SW 1271 (cell line): ENCODE measurements around the gene GLE1.
A peak's percentile ranks its signal among the peaks of the same experiment; 100 is the strongest.
"Not testable (repeated sequence)": the region's sequence is repeated elsewhere in the genome, so short reads cannot be mapped to it uniquely, and the experiment has no call there.

Experiments
- DNase-seq, 2 experiments: peaks; one replicate each; lab custom pipeline; 2025; lab: John Stamatoyannopoulos, UW

Gene GLE1

DNA sequence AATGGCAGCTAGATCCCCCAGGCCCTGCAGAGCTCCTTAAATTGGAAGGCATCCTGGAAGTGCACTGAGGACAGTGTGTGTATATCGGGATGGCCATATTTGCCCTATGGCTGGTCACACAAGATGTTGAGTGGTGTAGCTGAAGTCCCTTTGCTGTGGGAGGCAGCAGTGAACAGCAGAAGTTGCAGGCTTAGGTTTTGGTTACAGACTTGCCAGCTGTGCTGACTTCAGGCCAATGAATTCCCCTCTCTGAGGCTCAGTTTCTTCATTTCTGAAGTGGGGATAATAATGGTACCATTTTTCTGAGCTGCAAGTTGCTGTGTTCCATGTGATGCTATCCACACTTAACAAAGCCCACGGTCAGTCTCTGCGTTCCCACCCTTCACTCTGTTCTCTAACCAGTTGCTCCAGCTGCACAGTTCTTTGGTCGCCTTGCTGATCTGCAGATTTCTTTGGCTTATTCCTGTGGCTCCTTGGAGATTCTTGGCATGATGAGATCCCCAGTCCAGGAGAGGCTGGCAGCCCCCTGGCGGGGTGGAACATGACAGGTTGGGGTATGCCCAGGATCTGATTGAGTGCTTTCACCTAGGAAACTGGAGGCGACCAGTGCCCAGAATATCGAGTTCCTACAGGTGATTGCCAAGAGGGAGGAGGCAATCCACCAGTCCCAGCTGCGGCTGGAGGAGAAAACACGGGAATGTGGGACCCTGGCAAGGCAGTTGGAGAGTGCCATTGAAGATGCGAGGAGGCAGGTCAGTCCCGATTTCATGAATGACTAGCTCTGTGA lies 6.5 kb upstream of the GLE1 start:
- no peak for DNase-seq

- DNase-seq, result no peak
These were observed 5.6 kb upstream of the GLE1 start for GRCh38 chr9:128498911-128499310.

GRCh38 chr9:128499920-128500319 lies 4.6 kb upstream of the GLE1 start:
- no peak for DNase-seq

- DNase-seq, result not testable (repeated sequence)
These were observed 1.1 kb upstream of the GLE1 start for GRCh38 chr9:128503415-128503825.

- DNase-seq, result no peak
These were observed 649 bp upstream of the GLE1 start for GRCh38 chr9:128503870-128504269.

GRCh38 chr9:128505414-128505765 lies 871 bp downstream of the GLE1 start:
- no peak for DNase-seq

DNA sequence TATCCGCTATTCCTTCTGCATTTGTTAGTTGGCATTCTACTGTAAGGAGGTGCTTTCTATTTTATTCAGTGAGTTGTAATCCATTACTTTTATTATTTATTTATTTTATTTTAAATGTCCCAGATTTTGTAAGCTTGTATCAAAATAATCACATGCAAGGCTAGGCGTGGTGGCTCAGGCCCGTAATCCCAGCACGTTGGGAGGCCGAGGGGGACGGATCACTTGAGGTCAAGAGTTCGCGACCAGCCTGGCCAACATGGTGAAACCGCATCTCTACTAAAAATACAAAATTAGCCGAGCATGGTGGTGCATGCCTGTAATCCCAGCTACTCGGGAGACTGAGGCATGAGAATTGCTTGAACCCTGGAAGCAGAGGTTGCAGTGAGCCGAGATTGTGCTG lies 1.4 kb downstream of the GLE1 start:
- not testable (repeated sequence) for DNase-seq

- DNase-seq, result no peak
These were observed 8.3 kb downstream of the GLE1 start for GRCh38 chr9:128512820-128513219.

DNA sequence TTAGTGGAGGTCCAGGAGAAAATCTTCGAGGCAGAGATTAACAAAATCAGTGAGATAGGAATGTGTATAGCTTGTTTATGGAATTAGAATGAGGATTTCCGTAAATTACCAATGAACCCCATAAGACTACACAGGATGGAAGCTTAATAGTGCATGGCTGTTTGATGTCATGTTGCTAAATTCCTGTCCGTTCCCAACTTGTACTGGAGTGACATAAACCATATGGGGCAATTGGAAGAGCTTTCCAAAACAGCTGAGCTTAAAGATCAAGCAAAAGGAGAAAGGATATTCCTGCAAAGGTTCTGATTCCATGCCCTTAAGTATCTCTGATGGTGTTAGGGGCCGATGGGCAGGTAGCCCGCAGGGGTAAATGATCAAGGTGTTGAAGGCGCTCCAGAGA lies 17.4 kb downstream of the GLE1 start:
- DNase-seq, result no peak

- DNase-seq, result no peak
These were observed 18.8 kb downstream of the GLE1 start for GRCh38 chr9:128523199-128523925.

- no peak for DNase-seq
These were observed 22.2 kb downstream of the GLE1 start for GRCh38 chr9:128526720-128527119.

DNA sequence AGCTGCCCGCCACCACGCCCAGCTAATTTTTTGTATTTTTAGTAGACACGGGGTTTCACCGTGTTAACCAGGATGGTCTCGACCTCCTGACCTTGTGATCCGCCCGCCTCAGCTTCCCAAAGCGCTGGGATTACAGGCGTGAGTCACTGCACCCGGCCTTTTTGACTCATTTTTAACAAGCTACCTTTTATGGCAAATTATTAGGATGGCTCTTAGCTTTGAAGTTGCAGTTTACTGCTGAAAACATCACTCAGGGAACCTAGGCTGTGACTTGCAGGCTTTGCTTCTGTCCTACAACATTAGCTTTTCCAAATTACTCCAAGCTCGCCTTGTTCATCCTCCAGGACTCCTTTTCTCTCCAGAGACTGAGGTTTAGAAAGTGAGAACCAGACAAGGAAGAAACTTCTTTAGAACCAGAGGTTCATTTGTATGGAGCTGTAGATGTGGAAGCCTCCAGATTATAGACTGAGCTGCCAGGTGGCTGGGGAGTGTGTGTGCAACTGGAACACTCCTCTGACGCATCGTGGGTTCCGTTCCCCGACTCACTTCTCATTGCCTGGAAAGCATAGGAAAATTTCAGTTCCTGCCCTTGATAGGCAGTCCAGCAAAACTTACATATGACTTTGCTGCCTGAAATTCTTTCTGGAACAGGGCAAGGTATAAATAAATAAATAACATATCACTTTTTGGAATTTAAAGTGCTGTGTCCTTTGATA lies 24.1 kb downstream of the GLE1 start:
- no peak for DNase-seq

DNA sequence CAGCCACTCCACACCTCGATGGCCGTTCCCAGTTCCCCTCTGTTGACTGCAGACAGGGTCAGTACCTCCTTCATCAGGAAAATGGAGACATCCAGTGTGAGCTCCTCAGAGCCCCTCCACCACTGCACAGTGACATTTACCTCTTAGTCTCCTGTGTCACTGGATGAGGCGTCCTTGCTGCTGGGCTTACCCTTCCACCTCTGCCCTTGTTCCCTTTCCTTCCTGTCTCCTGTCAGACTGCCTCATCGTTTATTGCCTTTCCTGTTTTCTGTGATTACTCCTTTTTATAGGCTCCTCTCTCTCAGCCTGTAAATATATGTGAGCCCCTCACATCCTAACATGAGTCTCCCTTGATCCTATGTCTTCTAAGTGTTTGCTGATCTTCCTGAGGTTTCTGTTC lies 24.7 kb downstream of the GLE1 start:
- no peak for DNase-seq

- DNase-seq, result no peak
These were observed 28.1 kb downstream of the GLE1 start for GRCh38 chr9:128532581-128532980.

GRCh38 chr9:128540634-128541360 lies 36.3 kb downstream of the GLE1 start:
- DNase-seq, result no peak

- no peak for DNase-seq
These were observed 42.0 kb downstream of the GLE1 start for GRCh38 chr9:128546504-128546903.

DNA sequence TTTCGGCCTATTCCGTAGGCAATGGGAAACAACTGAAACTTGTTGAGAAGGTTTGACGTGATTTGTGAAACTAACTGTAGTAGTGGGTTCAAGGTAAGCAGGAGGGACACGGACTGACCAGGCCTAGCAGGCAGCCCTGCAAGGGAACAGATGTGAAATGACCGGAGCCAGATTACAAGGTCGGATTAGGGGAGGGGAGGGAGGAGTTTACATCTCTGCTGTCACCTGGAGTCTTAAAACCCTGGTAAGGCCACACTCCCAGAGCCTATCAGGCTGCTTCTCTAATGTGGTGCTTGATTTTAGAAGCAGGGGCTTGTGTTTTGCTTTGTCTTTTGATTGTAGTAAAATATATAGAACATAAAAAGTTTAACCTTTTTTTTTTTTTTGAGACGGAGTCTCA lies 44.4 kb downstream of the GLE1 start:
- DNase-seq, result no peak

DNA sequence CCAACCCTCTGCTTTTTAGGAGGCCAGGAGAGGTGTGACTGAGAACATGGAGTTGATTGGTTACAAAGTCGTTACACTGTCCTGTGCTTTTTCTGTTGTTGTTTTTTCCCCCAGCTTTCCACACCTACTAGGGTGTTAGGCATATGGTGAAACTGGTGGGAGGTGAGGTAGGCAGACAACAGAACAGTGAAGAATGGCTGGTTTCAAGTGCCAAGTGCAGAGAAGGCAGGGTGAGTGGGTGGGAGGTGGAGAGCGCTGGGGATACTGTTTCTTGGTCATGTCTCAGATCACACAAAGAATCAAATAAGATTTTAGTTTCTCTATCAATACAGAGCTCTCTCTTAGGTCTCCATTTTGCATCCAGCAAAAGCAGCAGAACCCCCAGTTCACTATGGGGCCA lies 45.7 kb downstream of the GLE1 start:
- DNase-seq, result no peak

DNA sequence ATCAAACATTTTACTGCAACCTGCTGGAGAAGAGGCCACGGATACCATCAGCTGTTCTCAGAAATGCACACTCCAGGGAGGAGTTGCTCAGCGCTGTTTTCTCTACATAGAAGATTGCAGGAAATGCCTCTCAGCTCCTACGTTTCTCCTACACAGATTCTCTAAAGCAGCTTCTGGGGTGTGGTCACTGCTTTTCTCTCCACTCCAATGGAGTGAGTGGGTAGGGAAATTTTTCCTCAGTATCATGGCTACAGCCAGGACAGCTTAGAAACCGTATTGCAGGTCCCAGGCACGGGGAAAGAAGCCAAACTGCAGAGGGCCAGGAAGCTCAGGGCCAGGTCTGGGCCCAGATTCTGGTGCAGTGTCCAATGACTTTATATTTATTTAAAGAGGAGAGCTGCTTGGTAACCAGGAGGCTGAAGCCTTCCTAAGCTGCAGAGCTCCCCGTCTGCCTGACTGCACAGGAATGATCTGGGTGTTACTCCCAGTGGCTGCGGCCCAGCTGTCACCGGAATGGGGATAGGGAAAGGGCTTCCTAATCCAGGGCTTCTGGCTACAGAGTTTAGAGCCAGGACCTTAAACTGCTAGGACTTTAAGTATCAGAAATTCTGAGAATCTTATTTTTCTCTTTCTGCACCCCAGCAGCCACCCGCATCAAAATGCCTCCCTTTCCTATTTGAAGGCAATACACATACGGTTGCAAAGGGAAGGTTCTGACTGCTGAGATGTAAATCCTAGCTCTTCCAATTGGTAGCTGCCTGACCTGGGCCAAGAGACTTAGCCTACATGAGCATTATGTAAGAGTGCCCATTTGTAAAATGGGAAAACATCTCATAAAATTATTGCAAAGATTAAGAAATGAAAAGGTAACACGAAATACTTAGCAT lies 46.5 kb downstream of the GLE1 start:
- no peak for DNase-seq

DNA sequence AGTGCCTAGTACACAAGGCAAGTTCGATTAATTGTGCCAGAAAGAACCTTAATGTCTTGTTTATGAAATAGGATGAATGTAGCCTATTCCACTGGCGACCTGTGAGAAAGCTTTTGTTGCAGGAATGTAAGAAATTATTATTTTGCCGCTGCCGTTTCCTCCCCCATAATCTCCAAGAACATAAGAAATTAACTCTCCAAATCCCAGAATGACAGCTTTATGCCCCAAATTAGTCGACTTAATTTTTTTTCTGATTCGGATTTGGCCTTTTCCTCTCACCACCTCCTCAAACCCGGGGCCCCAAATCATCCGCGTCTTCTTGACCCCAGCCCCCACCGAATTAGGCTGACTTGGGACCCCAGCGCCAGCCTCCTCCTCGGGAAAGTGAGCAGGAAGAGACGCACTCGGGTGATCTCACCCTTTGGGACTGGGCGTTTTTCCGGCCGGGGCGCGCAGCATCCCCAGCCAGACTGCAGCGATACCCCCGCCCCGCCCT lies 47.2 kb downstream of the GLE1 start:
- peak in 1 of 2 experiments; percentile 81 for DNase-seq

- DNase-seq, result peak; percentile 81 to 88
These were observed 47.7 kb downstream of the GLE1 start, which contains the start of gene SPTAN1 for GRCh38 chr9:128552153-128552743. Gene SPTAN1 (plus strand): TSS chr9:128552587. CDS start chr9:128566741, 14,154 bp downstream.
